NB4 (cell line): ENCODE data around the gene ROBO1.

Source experiments
- DNase-seq: peaks from one replicate; pipeline ENCODE4 v3.0.0; 2010; ENCODE audit warnings: low read depth
- H3K4me3 ChIP-seq: one replicate; pipeline ENCODE4 v1.5.1; 2011; ENCODE audit warnings: mild to moderate bottlenecking, low read depth, low read length, moderate library complexity
- MYC ChIP-seq: IDR thresholded peaks from 2 replicates; pipeline ENCODE4 v1.6.1; 2011; ENCODE audit warnings: low read depth, low read length
- POLR2A ChIP-seq: IDR thresholded peaks from 2 replicates; pipeline ENCODE4 v1.6.1; 2011; ENCODE audit warnings: mild to moderate bottlenecking; ENCODE audit not compliant: insufficient read length; ENCODE audit errors: extremely low read depth
- TF ChIP-seq, protein P1 (sequence below): IDR thresholded peaks from one replicate; pipeline ENCODE4 v1.5.1; 2012; ENCODE audit warnings: low read depth, low read length
- TF ChIP-seq, protein P2 (sequence below): IDR thresholded peaks from 2 replicates; pipeline ENCODE4 v1.6.1; 2011; ENCODE audit warnings: low read depth, low read length

ROBO1 gene

DNA sequence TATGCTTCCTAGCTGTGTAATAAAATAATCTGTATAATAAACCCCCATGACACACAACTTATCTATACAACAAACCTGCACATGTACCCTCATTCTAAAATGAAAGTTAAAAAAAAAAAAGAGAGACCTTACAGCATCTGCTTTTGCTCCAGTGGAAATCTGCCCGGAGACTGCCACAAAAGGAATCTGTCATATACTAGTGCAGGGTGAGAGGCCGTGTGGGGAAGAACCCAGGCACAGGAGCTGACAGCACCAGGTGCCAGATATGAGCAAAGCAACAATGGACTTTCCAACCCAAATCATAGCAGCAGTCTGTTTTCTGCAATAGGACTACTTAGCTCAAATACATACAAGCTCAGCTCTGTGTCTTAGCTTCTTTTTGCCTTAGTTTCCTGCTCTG, 346.5 kb downstream of the ROBO1 start:
- DNase-seq: no peak
- TF ChIP-seq MYC (no peak), POLR2A (no peak)
- TF ChIP-seq, protein P1, sequence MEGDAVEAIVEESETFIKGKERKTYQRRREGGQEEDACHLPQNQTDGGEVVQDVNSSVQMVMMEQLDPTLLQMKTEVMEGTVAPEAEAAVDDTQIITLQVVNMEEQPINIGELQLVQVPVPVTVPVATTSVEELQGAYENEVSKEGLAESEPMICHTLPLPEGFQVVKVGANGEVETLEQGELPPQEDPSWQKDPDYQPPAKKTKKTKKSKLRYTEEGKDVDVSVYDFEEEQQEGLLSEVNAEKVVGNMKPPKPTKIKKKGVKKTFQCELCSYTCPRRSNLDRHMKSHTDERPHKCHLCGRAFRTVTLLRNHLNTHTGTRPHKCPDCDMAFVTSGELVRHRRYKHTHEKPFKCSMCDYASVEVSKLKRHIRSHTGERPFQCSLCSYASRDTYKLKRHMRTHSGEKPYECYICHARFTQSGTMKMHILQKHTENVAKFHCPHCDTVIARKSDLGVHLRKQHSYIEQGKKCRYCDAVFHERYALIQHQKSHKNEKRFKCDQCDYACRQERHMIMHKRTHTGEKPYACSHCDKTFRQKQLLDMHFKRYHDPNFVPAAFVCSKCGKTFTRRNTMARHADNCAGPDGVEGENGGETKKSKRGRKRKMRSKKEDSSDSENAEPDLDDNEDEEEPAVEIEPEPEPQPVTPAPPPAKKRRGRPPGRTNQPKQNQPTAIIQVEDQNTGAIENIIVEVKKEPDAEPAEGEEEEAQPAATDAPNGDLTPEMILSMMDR: no peak
- TF ChIP-seq, protein P2, sequence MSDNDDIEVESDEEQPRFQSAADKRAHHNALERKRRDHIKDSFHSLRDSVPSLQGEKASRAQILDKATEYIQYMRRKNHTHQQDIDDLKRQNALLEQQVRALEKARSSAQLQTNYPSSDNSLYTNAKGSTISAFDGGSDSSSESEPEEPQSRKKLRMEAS: no peak
- no peak overlapping the region for H3K4me3 ChIP-seq

DNA sequence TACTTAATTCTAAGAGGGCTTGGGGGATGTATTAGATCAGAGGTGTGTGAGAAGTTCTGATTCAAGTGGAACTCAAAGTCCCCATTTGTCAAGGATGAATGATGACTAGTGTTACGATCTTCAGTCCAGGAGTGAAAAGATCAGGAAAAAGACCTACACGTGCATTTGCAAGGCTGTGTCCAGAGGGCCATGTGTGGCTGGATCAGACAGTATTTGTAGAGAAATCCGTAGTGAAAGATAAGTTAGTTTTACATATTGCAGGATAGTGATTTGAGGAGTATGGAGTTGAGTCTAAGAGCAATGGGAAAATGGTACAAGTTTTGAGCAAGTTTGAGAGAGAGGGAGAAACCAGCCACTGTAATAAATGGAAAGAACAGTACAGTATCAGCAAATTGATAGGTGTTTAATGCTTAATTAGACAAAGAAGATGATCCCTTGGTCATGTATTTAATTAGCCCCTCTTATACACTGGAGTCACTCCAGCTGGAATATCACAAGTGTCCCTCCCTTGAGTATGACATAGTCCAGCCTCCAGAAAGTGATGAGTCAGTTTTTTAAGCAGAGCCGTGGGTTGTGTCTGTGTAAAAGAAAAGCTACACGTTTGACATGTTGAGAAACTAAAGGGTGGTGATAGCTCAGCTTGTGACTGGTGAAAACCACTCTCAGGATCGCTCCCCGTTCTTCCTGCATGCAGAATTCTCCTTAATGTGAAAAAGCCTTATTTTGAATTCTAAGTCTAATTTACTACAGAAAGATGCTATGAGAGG, 348.8 kb downstream of the ROBO1 start:
- no peak for DNase-seq
- no peak overlapping the region for H3K4me3 ChIP-seq
- TF ChIP-seq MYC: no peak

DNA sequence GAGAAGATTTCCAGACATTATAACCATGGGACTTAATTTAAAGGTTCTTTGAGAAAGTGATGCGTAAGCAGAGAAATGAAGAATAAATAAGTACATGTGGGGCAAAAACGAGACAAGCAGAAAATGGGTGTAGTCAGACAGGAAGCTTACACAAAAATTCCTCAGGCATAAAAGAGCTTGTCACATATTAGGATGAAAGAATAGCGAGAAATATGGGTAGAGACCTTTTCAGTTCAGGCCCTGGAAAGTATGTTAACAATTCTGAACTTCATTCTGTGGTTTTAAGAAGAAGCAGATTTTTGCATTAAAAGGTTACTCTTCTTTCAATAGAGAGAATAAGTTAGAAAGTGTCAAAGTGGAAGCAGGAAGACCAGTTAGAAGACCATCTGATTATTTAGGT, 352.4 kb downstream of the ROBO1 start:
- no peak overlapping the region for H3K4me3 ChIP-seq
- TF ChIP-seq MYC (no peak), POLR2A (no peak)
- TF ChIP-seq, protein P1: no peak
- TF ChIP-seq, protein P2: no peak
- DNase-seq: no peak

DNA sequence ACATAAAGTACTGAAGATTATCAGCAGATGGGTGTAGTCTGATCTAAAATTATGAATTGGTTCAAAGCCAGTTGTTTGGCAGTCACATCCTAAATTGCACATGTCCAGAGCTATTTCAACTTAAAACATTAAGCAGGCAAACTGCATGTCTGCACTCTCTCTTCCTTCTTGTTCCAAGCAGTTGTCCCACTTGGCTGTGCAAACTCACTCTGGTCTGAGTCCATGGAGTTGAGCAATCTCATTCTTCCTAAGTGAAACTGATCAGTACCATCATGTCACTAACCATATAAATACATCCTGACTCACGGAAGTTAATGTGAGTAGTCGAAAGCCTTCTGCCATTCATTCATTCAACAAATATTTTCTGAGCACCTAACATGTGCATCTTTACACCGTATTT, 353.0 kb downstream of the ROBO1 start:
- H3K4me3 ChIP-seq: no peak overlapping the region
- TF ChIP-seq, protein P2: no peak
- TF ChIP-seq MYC (no peak), POLR2A (no peak)
- TF ChIP-seq, protein P1: no peak
- DNase-seq: no peak

DNA sequence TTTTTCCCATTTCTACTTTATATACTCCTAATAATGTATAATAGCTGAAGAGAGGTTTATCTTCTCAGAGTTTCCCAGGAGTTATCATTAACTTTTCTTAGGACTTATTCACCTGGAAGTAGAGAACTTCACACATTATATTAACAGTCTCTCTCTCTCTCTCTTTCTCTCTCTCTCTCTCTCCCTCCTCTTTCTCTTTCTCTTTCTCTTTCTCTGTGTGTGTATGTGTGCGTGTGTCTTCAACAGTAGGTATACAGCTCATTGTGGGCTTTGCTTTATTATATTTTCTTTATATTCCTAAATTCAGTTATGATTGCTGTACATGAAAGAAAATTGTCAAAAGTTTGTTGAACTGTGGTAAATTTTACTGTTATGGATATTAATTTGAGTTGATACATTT, 353.8 kb downstream of the ROBO1 start:
- DNase-seq: no peak
- TF ChIP-seq, protein P2: no peak
- TF ChIP-seq MYC: no peak
- TF ChIP-seq, protein P1: no peak
- no peak for TF ChIP-seq POLR2A
- H3K4me3 ChIP-seq: no peak overlapping the region

DNA sequence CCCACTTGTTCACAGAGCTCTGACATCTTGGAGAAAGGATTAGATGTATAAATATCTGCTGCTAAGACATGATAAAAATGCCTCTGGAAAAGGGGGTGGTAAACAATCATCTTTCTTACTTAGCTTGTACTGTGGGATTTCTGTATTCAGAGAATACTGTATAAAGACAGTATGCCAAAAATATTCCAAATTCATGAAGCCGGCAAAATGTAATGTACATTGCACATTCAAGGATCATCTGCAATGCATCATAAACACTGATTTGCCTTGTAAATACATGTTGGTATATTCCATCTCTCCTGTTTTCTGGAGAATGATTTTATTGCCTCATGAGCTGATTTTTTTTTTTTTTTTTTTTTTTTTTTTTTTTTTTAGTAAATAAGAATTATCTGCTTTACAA, 355.3 kb downstream of the ROBO1 start:
- H3K4me3 ChIP-seq: no peak overlapping the region
- TF ChIP-seq, protein P1: no peak
- TF ChIP-seq MYC (no peak), POLR2A (no peak)
- TF ChIP-seq, protein P2: no peak
- no peak for DNase-seq
